Natural killer cell (primary cell): ENCODE data around the gene POLR3E. TPM values are rescaled to one million over a fixed set of nuclear protein-coding genes. Genes with fewer than 3 reads are reported as not detected.

Source experiments
- ATAC-seq, 3 donors: fragments of 150-1000 bp in 2 of 3; fragments of 200-7000 bp in 1 of 3; cut with Tn5 transposase; 1 replicate in 1 of 3; 2 replicates in 2 of 3; pipeline ENCODE4 v1.10.0; 2021; ENCODE audit warnings: mild to moderate bottlenecking in 2 of 3, moderate library complexity in 2 of 3
- DNase-seq, 2 donors: peaks; one replicate each; pipeline versions ENCODE4 v3.0.0 to v3.0.0-alpha.2; 2013 to 2021; ENCODE audit warnings: mixed read lengths in 1 of 2
- H3K27ac ChIP-seq: one replicate; pipeline ENCODE4 v1.5.1; 2013; ENCODE audit warnings: mild to moderate bottlenecking, low read length
- H3K27me3 ChIP-seq: one replicate; pipeline ENCODE4 v1.6.1; 2013; ENCODE audit warnings: low read length; ENCODE audit not compliant: control insufficient read depth, insufficient read depth
- H3K36me3 ChIP-seq: one replicate; pipeline ENCODE4 v1.6.1; 2013; ENCODE audit warnings: low read length; ENCODE audit not compliant: control insufficient read depth, insufficient read depth
- H3K4me1 ChIP-seq: one replicate; pipeline ENCODE4 v1.6.1; 2013; ENCODE audit warnings: low read length; ENCODE audit not compliant: control insufficient read depth, insufficient read depth
- H3K4me3 ChIP-seq: one replicate; pipeline ENCODE4 v1.5.1; 2013; ENCODE audit warnings: low read length
- H3K9me3 ChIP-seq: one replicate; pipeline ENCODE4 v1.6.1; 2013; ENCODE audit warnings: low read length; ENCODE audit not compliant: control insufficient read depth, insufficient read depth
- H3K27ac Mint-ChIP-seq, 2 donors: one replicate each; pipeline ENCODE4 v1.8.0; 2022; ENCODE audit warnings: mild to moderate bottlenecking in 2 of 2, mixed read lengths in 2 of 2, moderate library complexity in 1 of 2
- H3K27me3 Mint-ChIP-seq, 2 donors: one replicate each; pipeline ENCODE4 v1.8.0; 2022; ENCODE audit warnings: low read depth in 2 of 2, mixed read lengths in 2 of 2
- H3K36me3 Mint-ChIP-seq: one replicate; pipeline ENCODE4 v1.8.0; 2022; ENCODE audit warnings: mixed read lengths
- H3K4me1 Mint-ChIP-seq, 2 donors: one replicate each; pipeline ENCODE4 v1.8.0; 2022; ENCODE audit warnings: mixed read lengths in 2 of 2
- H3K4me3 Mint-ChIP-seq: one replicate; pipeline ENCODE4 v1.8.0; 2022; ENCODE audit warnings: mild to moderate bottlenecking, moderate library complexity, mixed read lengths
- H3K9me3 Mint-ChIP-seq, 2 donors: one replicate each; pipeline ENCODE4 v1.8.0; 2022; ENCODE audit warnings: mixed read lengths in 2 of 2
- CTCF ChIP-seq: fragments of 200-600 bp; IDR thresholded peaks from one replicate; pipeline ENCODE4 v1.8.0; 2022; ENCODE audit warnings: antibody characterized with exemption
- WGBS: methylation state at CpG from one replicate; pipeline ENCODE4 v1.1.7; 2013; ENCODE audit warnings: missing lambda C conversion rate; ENCODE audit not compliant: insufficient coverage; 5-methylcytosine and 5-hydroxymethylcytosine counted together
- intact Hi-C: fragments of 100-400 bp; cut with micrococcal nuclease; formaldehyde crosslinking; loops from one replicate; pipeline ENCODE4 v1.14.2; 2022
- total RNA-seq, 4 donors: library from RNA; stranded (reverse); fragments of 120-200 nt in 1 of 4; gene quantifications; one replicate each; pipeline versions ENCODE4 v1.2.3 to v1.2.4, GENCODE V29; 2013 to 2022

POLR3E gene
- total RNA-seq, 3 donors from 2014 or later (not counting 1 experiment from before 2014, with no cell fraction given) = 95.0 to 116 (median 104) TPM

DNA sequence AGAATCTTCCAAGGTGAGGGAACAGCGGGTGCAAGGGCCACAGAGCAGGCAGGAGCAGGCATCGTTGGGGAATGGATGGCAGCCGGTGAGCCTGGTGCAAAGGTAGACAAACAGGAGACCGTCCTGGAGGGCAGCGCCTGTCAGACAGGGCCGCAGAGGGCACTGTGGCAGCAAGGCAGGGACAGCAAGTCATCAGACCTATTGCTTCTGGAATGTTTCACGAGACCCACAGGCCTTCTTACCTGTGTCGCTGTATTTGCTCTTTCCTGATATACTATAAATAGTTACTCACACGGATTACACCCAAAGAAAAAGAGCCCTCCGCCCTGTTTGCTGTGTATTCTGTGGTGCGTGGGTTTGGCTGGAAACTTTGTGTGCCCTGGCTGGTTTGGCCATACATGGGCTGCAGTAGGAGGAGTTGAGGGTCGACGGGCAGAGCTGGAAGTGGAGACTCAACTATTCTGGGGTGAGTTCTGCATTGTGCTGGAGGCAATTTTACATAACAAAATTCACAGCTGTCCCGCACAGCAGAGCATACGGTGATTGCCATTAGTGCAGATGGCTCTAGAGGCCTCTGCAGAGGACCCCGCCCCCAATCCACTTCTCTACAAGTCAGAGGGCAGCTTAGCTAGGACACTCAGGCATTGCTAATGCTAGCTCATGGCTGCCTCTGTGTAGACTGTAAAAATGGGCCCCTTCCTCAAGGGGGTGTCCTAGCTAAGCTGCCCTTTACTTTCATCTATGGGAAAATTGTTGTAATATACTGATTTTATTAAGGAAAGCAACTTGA is 18.6 kb upstream of the POLR3E start:
- intact Hi-C loops = no loop called here
- WGBS = 94% methylated on average over 16 of the region's 16 CpGs
- Mint-ChIP-seq H3K27ac (no peak overlapping the region), H3K27me3 (no peaks in the 10 kb centered on the region), H3K9me3 (no peaks in the 10 kb centered on the region), H3K4me3 (no peak overlapping the region), H3K36me3 (peaks cover 5% of the 10 kb centered on the region), H3K4me1 (no peaks in the 10 kb centered on the region)
- Histone ChIP-seq H3K9me3 (no peaks in the 10 kb centered on the region), H3K27ac (no peak overlapping the region), H3K36me3 (peaks cover 20% of the 10 kb centered on the region), H3K4me3 (no peak overlapping the region), H3K4me1 (no peaks in the 10 kb centered on the region), H3K27me3 (no peaks in the 10 kb centered on the region)
- no peak for TF ChIP-seq CTCF
- ATAC-seq (no peak), DNase-seq (no peak)

- Mint-ChIP-seq H3K4me1 (no peaks in the 10 kb centered on the region), H3K4me3 (no peak overlapping the region), H3K36me3 (peaks cover 6% of the 10 kb centered on the region), H3K9me3 (no peaks in the 10 kb centered on the region), H3K27ac (no peak overlapping the region), H3K27me3 (no peaks in the 10 kb centered on the region)
- H3K9me3 ChIP-seq = no peaks in the 10 kb centered on the region
- ATAC-seq (no peak), DNase-seq (no peak)
- H3K4me1 ChIP-seq = no peaks in the 10 kb centered on the region
- TF ChIP-seq CTCF = no peak
- 96% methylated on average over 4 of the region's 5 CpGs for WGBS
- intact Hi-C loops = no loop called here
- no peak overlapping the region for H3K27ac ChIP-seq
- no peak overlapping the region for H3K4me3 ChIP-seq
- no peaks in the 10 kb centered on the region for H3K27me3 ChIP-seq
- peaks cover 19% of the 10 kb centered on the region for H3K36me3 ChIP-seq
These were observed 14.8 kb upstream of the POLR3E start for GRCh38 chr16:22282254-22282892.

DNA sequence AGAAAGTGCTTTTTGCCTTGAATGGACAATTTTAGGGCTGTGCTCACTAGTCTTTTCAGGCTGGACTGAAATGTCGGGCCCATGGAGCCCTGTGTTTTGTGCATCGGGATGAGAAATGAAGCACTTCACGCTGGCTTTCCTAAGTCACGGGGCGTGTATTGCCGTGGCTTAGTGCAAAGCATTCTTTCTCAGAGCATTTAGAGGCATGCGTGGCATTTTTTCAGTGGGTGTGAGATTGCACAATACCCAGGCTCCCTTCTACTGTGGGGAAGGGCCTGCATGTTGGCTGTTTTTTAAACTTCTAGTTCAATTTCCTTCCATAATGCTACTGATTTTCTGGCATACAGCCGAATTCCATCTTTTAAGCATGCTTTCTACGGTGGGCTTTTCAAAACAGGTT is 12.6 kb upstream of the POLR3E start:
- Mint-ChIP-seq H3K27ac (no peak overlapping the region), H3K36me3 (peaks cover 6% of the 10 kb centered on the region), H3K27me3 (no peaks in the 10 kb centered on the region), H3K4me1 (no peaks in the 10 kb centered on the region), H3K4me3 (no peak overlapping the region), H3K9me3 (no peaks in the 10 kb centered on the region)
- Histone ChIP-seq H3K36me3 (peaks cover 13% of the 10 kb centered on the region), H3K27ac (no peak overlapping the region), H3K27me3 (no peaks in the 10 kb centered on the region), H3K4me1 (no peaks in the 10 kb centered on the region), H3K9me3 (no peaks in the 10 kb centered on the region), H3K4me3 (no peak overlapping the region)
- WGBS = 89% methylated on average over 9 of the region's 9 CpGs
- intact Hi-C loops = no loop called here
- DNase-seq (no peak), ATAC-seq (no peak)
- no peak for TF ChIP-seq CTCF
